ENCODE results near the gene WFDC2. TPM values are rescaled to one million over a fixed set of nuclear protein-coding genes. Genes with fewer than 3 reads are reported as not detected.

Gene WFDC2
- total and polyA plus RNA-seq, 2 experiments from 2014 or later: 28.0 to 155 TPM

DNA sequence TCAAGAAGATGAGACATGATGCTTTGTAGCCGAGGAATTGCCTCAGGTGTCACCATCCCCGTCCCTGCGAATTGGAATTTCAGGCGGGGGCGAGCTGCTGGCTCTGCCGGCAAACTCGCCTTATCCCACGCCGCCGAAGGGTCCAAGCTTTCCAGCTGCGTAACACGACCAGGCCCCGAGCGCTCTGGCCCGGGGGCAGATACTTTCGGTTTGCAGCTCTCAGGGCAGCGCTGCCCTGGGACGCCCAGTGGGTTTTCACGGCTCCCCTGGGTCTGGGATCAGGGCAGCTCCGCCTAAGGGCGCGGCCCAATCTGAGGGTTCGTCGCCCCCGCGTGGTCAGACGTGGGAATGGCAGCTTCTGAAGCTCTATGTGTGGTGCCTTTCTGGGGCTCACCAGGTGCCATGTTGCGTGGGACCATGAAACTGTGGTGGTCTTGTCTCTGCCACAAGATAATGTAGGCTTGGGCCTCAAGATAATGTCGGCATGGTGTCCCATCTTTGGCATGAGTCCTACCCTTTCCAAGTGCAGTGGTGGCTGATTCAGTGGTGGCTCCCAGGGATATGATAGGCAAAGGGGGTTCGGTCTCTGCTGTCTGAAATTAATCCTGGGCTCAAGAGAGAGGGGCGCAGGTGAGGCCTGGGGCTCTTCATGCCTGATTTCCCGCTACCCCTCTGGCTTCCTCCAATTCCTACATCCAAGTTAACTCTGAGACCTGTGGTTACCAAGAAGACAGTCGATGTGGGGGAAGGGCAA, 32.6 kb upstream of the WFDC2 start (continued):
- TF ChIP-seq, protein P1, sequence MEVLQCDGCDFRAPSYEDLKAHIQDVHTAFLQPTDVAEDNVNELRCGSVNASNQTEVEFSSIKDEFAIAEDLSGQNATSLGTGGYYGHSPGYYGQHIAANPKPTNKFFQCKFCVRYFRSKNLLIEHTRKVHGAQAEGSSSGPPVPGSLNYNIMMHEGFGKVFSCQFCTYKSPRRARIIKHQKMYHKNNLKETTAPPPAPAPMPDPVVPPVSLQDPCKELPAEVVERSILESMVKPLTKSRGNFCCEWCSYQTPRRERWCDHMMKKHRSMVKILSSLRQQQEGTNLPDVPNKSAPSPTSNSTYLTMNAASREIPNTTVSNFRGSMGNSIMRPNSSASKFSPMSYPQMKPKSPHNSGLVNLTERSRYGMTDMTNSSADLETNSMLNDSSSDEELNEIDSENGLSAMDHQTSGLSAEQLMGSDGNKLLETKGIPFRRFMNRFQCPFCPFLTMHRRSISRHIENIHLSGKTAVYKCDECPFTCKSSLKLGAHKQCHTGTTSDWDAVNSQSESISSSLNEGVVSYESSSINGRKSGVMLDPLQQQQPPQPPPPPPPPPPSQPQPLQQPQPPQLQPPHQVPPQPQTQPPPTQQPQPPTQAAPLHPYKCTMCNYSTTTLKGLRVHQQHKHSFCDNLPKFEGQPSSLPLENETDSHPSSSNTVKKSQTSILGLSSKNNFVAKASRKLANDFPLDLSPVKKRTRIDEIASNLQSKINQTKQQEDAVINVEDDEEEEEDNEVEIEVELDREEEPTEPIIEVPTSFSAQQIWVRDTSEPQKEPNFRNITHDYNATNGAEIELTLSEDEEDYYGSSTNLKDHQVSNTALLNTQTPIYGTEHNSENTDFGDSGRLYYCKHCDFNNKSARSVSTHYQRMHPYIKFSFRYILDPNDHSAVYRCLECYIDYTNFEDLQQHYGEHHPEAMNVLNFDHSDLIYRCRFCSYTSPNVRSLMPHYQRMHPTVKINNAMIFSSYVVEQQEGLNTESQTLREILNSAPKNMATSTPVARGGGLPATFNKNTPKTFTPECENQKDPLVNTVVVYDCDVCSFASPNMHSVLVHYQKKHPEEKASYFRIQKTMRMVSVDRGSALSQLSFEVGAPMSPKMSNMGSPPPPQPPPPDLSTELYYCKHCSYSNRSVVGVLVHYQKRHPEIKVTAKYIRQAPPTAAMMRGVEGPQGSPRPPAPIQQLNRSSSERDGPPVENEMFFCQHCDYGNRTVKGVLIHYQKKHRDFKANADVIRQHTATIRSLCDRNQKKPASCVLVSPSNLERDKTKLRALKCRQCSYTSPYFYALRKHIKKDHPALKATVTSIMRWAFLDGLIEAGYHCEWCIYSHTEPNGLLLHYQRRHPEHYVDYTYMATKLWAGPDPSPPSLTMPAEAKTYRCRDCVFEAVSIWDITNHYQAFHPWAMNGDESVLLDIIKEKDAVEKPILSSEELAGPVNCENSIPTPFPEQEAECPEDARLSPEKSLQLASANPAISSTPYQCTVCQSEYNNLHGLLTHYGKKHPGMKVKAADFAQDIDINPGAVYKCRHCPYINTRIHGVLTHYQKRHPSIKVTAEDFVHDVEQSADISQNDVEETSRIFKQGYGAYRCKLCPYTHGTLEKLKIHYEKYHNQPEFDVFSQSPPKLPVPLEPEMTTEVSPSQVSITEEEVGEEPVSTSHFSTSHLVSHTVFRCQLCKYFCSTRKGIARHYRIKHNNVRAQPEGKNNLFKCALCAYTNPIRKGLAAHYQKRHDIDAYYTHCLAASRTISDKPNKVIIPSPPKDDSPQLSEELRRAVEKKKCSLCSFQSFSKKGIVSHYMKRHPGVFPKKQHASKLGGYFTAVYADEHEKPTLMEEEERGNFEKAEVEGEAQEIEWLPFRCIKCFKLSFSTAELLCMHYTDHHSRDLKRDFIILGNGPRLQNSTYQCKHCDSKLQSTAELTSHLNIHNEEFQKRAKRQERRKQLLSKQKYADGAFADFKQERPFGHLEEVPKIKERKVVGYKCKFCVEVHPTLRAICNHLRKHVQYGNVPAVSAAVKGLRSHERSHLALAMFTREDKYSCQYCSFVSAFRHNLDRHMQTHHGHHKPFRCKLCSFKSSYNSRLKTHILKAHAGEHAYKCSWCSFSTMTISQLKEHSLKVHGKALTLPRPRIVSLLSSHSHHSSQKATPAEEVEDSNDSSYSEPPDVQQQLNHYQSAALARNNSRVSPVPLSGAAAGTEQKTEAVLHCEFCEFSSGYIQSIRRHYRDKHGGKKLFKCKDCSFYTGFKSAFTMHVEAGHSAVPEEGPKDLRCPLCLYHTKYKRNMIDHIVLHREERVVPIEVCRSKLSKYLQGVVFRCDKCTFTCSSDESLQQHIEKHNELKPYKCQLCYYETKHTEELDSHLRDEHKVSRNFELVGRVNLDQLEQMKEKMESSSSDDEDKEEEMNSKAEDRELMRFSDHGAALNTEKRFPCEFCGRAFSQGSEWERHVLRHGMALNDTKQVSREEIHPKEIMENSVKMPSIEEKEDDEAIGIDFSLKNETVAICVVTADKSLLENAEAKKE (CRISPR knock-in tag; IDR thresholded peaks at IDR 0.05): no peak
- TF ChIP-seq POLR2AphosphoS5 (IDR thresholded peaks at IDR 0.05; ENCODE audit: low read depth) (0 out of 2 replicates have a peak, but pooled peaks have one; percentile 40), ZNF331 (CRISPR knock-in tag; IDR thresholded peaks at IDR 0.05; ENCODE audit: low read depth) (no peak)

GRCh38 chr20:45440424-45440823, 29.1 kb upstream of the WFDC2 start:
- Histone ChIP-seq H4K20me1 (replicated peaks; ENCODE audit: insufficient read depth) (no peaks in the 10 kb centered on the region), H3K4me3 (no peak overlapping the region), H3F3A (replicated peaks; ENCODE audit: low read depth) (0 out of 2 replicates have a peak, but pooled peaks cover 2% of the 10 kb centered on the region), H2AFZ (no peak overlapping the region), H3K4me2 (no peak overlapping the region), H3K9me2 (ENCODE audit: insufficient read depth) (peaks cover 7% of the 10 kb centered on the region; the same call in 1 of the 2 replicates), H3K79me2 (replicated peaks; ENCODE audit: insufficient read depth) (no peaks in the 10 kb centered on the region), H3K27ac (ENCODE audit: low read depth) (no peak overlapping the region), H3K36me3 (ENCODE audit: insufficient read depth) (no peaks in the 10 kb centered on the region), H3K4me1 (ENCODE audit: insufficient read depth) (peaks cover 8% of the 10 kb centered on the region; the same call in 1 of the 2 replicates), H3K27me3 (ENCODE audit: insufficient read depth) (no peaks in the 10 kb centered on the region)
- DNase-seq (ENCODE audit: low spot score): no peak
- Mint-ChIP-seq H3K9me3 (no peaks in the 10 kb centered on the region), H3K27ac (no peak overlapping the region), H3K4me1 (peaks cover 10% of the 10 kb centered on the region), H3K4me3 (no peak overlapping the region), H3K27me3 (ENCODE audit: insufficient read depth, low read depth, poor library complexity) (peaks cover 4% of the 10 kb centered on the region), H3K36me3 (ENCODE audit: low read depth) (no peaks in the 10 kb centered on the region)
- no peak for ATAC-seq
- TF ChIP-seq POLR2AphosphoS5 (IDR thresholded peaks at IDR 0.05; ENCODE audit: low read depth): no peak
- TF ChIP-seq ETS1 (IDR thresholded peaks at IDR 0.05): no peak
- TF ChIP-seq STAT1 (IDR thresholded peaks at IDR 0.05; ENCODE audit: unreplicated experiment): no peak
- TF ChIP-seq ZNF331 (CRISPR knock-in tag; IDR thresholded peaks at IDR 0.05; ENCODE audit: low read depth): no peak
- no peak for TF ChIP-seq JUNB (IDR thresholded peaks at IDR 0.05; ENCODE audit: unreplicated experiment)

All from GM23338 (cell line).